ENCODE data around the gene C1orf198.

Gene C1orf198

GRCh38 chr1:230791986-230792564 is 76.2 kb downstream of the C1orf198 start:
- H3K27me3 Mint-ChIP-seq: peaks cover 13% of the 10 kb centered on the region
- no peak for DNase-seq
- no peaks in the 10 kb centered on the region for H3K36me3 Mint-ChIP-seq (ENCODE audit: low read depth)
- H3K9me3 Mint-ChIP-seq: no peaks in the 10 kb centered on the region
- ATAC-seq: no peak
- no peak overlapping the region for H3K27ac Mint-ChIP-seq
- no peaks in the 10 kb centered on the region for H3K4me1 Mint-ChIP-seq
- no peak overlapping the region for H3K4me3 Mint-ChIP-seq

- ATAC-seq (no peak), DNase-seq (no peak)
- H3K4me1 Mint-ChIP-seq: no peaks in the 10 kb centered on the region
- H3K36me3 Mint-ChIP-seq (ENCODE audit: low read depth): no peaks in the 10 kb centered on the region
- peaks cover 8% of the 10 kb centered on the region for H3K27me3 Mint-ChIP-seq
- no peak overlapping the region for H3K27ac Mint-ChIP-seq
- H3K4me3 Mint-ChIP-seq: no peak overlapping the region
- H3K9me3 Mint-ChIP-seq: no peaks in the 10 kb centered on the region
Measured at GRCh38 chr1:230790026-230790425, 78.3 kb downstream of the C1orf198 start.

GRCh38 chr1:230788561-230789275 is 79.6 kb downstream of the C1orf198 start:
- peaks cover 8% of the 10 kb centered on the region for H3K27me3 Mint-ChIP-seq
- ATAC-seq (no peak), DNase-seq (no peak)
- H3K4me3 Mint-ChIP-seq: no peak overlapping the region
- no peak overlapping the region for H3K27ac Mint-ChIP-seq
- H3K9me3 Mint-ChIP-seq: no peaks in the 10 kb centered on the region
- no peaks in the 10 kb centered on the region for H3K36me3 Mint-ChIP-seq (ENCODE audit: low read depth)
- no peaks in the 10 kb centered on the region for H3K4me1 Mint-ChIP-seq

- DNase-seq (no peak), ATAC-seq (no peak)
- Mint-ChIP-seq H3K27me3 (peaks cover 8% of the 10 kb centered on the region), H3K36me3 (ENCODE audit: low read depth) (no peaks in the 10 kb centered on the region), H3K27ac (no peak overlapping the region), H3K4me3 (no peak overlapping the region), H3K9me3 (no peaks in the 10 kb centered on the region), H3K4me1 (no peaks in the 10 kb centered on the region)
Measured at GRCh38 chr1:230787471-230787870, 80.8 kb downstream of the C1orf198 start.

Data from activated naive CD8-positive, alpha-beta T cell treated with anti-CD3 and anti-CD28 coated beads, Interleukin-2, amount 50 U/mL, for 24 hours (primary cell).